Measurements from ENCODE around the gene PPM1H.

The PPM1H gene

GRCh38 chr12:62754706-62755105, 180.2 kb downstream of the PPM1H start:
- no peaks in the 10 kb centered on the region for H3K4me1 ChIP-seq (ENCODE audit: control insufficient read depth, insufficient read depth, low read length, poor library complexity, severe bottlenecking)
- no peaks in the 10 kb centered on the region for H3K9me3 ChIP-seq (ENCODE audit: control insufficient read depth, low read length)
- no peaks in the 10 kb centered on the region for H3K36me3 ChIP-seq (ENCODE audit: control insufficient read depth, insufficient read depth, low read length)

GRCh38 chr12:62751810-62752155, 183.2 kb downstream of the PPM1H start:
- H3K4me3 ChIP-seq (ENCODE audit: insufficient read depth, low read depth, low read length, poor library complexity, severe bottlenecking), result no peak overlapping the region
- no peaks in the 10 kb centered on the region for H3K9me3 ChIP-seq (ENCODE audit: control insufficient read depth, low read length)
- H3K4me1 ChIP-seq (ENCODE audit: control insufficient read depth, insufficient read depth, low read length, poor library complexity, severe bottlenecking), result no peaks in the 10 kb centered on the region
- no peak overlapping the region for H3K27ac ChIP-seq (ENCODE audit: insufficient read depth, low read length, poor library complexity, severe bottlenecking)
- DNase-seq, result no peak
- H3K36me3 ChIP-seq (ENCODE audit: control insufficient read depth, insufficient read depth, low read length), result no peaks in the 10 kb centered on the region
- H3K27me3 ChIP-seq (replicated peaks; ENCODE audit: control insufficient read depth, insufficient read depth, low read length, poor library complexity, severe bottlenecking), result no peaks in the 10 kb centered on the region

More at GRCh38 chr12:62754706-62755105, 180.2 kb downstream of the PPM1H start:
- DNase-seq, result no peak
- H3K4me3 ChIP-seq (ENCODE audit: insufficient read depth, low read depth, low read length, poor library complexity, severe bottlenecking), result no peak overlapping the region
- H3K27me3 ChIP-seq (replicated peaks; ENCODE audit: control insufficient read depth, insufficient read depth, low read length, poor library complexity, severe bottlenecking), result no peaks in the 10 kb centered on the region
- no peak overlapping the region for H3K27ac ChIP-seq (ENCODE audit: insufficient read depth, low read length, poor library complexity, severe bottlenecking)

DNA sequence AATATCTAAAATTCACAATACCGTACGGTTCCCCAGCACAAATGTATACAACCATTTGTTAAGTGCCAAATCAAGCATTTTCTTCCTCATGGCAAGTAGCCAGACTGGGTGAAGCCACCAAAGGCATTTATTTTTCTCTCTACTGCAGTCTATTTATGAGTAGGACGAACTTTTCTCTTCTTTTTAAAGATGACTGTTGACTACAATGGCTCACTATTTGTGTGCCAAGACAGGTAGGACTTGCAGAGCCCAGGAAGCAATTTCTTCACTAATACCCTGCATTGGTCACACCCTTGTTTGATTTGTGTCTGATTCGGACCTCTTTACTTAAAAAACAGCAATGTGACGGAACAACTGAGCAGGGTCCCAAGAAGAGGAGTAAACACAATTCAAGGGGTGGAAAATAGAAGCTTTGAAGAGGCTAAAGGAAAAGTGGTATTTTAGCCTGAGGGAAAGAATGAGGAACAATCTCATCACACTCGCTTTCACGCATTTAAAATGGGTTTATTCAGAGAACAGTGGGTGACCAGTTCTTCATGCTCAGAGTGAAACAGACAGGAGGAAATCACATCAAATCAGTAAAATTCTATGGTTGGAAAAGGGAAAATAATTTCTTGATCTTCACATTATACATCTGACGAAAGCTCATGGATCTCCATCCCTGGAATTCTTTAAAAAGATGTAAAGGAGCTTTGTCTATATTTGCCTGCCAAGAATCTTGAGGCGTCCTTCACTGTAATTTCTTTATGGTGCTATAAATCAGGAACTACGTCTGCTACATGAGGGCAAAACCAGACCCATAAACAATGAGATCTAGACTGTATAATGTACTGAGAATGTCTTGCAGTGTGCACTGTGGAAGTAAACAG, 183.8 kb downstream of the PPM1H start:
- Histone ChIP-seq H3K27me3 (replicated peaks; ENCODE audit: control insufficient read depth, insufficient read depth, low read length, poor library complexity, severe bottlenecking) (no peaks in the 10 kb centered on the region), H3K36me3 (ENCODE audit: control insufficient read depth, insufficient read depth, low read length) (no peaks in the 10 kb centered on the region), H3K27ac (ENCODE audit: insufficient read depth, low read length, poor library complexity, severe bottlenecking) (no peak overlapping the region), H3K9me3 (ENCODE audit: control insufficient read depth, low read length) (no peaks in the 10 kb centered on the region), H3K4me1 (ENCODE audit: control insufficient read depth, insufficient read depth, low read length, poor library complexity, severe bottlenecking) (no peaks in the 10 kb centered on the region), H3K4me3 (ENCODE audit: insufficient read depth, low read depth, low read length, poor library complexity, severe bottlenecking) (no peak overlapping the region)
- DNase-seq, result no peak

DNA sequence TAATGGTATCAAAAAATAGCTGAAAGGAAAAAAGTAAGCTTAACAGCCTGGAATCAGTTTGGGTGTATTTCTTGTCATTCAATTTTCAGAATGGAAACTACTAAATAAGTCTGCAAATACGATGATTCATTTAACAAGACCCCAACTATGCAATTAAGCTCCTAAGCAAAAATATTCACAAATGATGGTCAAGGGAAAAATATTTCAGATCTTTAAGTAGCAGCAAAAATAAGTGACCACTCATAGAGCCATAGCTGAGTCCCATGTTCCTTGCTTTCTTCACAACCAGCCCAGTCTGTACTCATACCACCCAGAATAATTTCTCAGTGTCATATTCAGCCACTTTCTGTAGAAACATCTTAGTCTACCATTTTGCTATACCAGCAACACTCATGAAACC, 185.4 kb downstream of the PPM1H start:
- Histone ChIP-seq H3K27me3 (replicated peaks; ENCODE audit: control insufficient read depth, insufficient read depth, low read length, poor library complexity, severe bottlenecking) (no peaks in the 10 kb centered on the region), H3K27ac (ENCODE audit: insufficient read depth, low read length, poor library complexity, severe bottlenecking) (no peak overlapping the region), H3K9me3 (ENCODE audit: control insufficient read depth, low read length) (no peaks in the 10 kb centered on the region), H3K36me3 (ENCODE audit: control insufficient read depth, insufficient read depth, low read length) (no peaks in the 10 kb centered on the region), H3K4me3 (ENCODE audit: insufficient read depth, low read depth, low read length, poor library complexity, severe bottlenecking) (no peak overlapping the region), H3K4me1 (ENCODE audit: control insufficient read depth, insufficient read depth, low read length, poor library complexity, severe bottlenecking) (no peaks in the 10 kb centered on the region)
- no peak for DNase-seq

DNA sequence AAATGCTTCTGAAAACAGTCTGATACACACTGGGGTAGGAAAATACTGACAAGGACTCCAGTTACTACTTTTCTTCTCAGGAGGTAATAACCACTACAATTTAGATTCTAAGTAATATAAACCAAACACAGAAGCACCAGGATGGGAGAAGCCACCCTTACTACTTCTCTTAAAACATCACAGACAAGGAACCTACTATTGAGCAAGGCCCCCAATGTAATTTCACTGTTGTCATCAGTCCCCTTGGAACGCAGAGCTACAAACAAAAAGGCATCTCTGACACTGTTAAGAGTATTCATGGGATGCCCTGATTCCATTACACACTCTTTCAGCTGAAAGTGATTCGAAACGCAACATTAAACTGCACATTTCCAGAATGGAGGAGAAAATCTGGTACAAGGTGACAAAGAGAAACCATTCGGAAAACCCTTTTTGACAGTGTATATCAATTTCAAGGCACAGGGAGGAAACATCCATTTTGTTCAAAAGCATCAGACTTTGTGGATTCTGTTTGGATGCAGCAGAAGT, 185.9 kb downstream of the PPM1H start:
- DNase-seq, result no peak
- Histone ChIP-seq H3K27me3 (replicated peaks; ENCODE audit: control insufficient read depth, insufficient read depth, low read length, poor library complexity, severe bottlenecking) (no peaks in the 10 kb centered on the region), H3K27ac (ENCODE audit: insufficient read depth, low read length, poor library complexity, severe bottlenecking) (no peak overlapping the region), H3K4me1 (ENCODE audit: control insufficient read depth, insufficient read depth, low read length, poor library complexity, severe bottlenecking) (no peaks in the 10 kb centered on the region), H3K36me3 (ENCODE audit: control insufficient read depth, insufficient read depth, low read length) (no peaks in the 10 kb centered on the region), H3K9me3 (ENCODE audit: control insufficient read depth, low read length) (no peaks in the 10 kb centered on the region), H3K4me3 (ENCODE audit: insufficient read depth, low read depth, low read length, poor library complexity, severe bottlenecking) (no peak overlapping the region)

GRCh38 chr12:62744551-62744950, 190.4 kb downstream of the PPM1H start:
- Histone ChIP-seq H3K27ac (ENCODE audit: insufficient read depth, low read length, poor library complexity, severe bottlenecking) (no peak overlapping the region), H3K9me3 (ENCODE audit: control insufficient read depth, low read length) (no peaks in the 10 kb centered on the region), H3K4me1 (ENCODE audit: control insufficient read depth, insufficient read depth, low read length, poor library complexity, severe bottlenecking) (no peaks in the 10 kb centered on the region), H3K4me3 (ENCODE audit: insufficient read depth, low read depth, low read length, poor library complexity, severe bottlenecking) (no peak overlapping the region), H3K27me3 (replicated peaks; ENCODE audit: control insufficient read depth, insufficient read depth, low read length, poor library complexity, severe bottlenecking) (no peaks in the 10 kb centered on the region), H3K36me3 (ENCODE audit: control insufficient read depth, insufficient read depth, low read length) (no peaks in the 10 kb centered on the region)
- DNase-seq, result no peak

DNA sequence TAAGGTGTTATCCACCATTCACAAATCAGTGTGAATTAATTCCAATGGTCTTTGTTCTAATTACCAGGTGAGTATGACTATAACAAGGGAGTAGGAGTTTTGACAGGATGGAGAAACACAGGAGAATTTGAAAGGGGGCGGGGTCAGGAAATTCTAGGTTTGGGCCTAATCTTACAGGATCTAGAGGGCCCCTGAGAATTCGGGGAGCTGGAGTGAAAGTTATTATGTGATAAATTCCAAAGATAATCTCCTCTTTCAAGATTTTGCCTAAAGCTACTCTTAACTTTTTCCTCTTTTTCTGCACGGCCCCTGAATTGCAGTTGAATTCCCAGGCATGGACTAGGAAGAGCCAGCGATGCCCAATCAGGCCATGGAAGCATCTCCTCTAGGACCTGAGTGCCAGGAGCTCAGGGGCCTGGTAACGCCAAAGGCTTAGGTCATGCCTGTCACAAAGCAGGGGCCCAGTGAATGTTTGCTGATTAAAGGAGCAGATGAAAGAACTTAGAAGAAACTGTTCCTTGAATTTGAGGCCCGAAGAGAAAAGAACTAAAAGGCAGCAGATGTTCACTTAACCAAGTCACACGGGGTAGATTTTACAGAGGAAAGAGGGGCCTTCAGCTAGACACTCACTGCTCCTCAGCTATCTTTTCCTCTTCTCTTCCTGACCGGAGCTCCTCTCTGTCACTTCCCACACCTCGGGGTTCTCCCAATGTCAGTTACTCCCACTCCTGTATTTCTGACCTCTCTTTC, 195.5 kb downstream of the PPM1H start:
- Histone ChIP-seq H3K27me3 (replicated peaks; ENCODE audit: control insufficient read depth, insufficient read depth, low read length, poor library complexity, severe bottlenecking) (no peaks in the 10 kb centered on the region), H3K9me3 (ENCODE audit: control insufficient read depth, low read length) (no peaks in the 10 kb centered on the region), H3K36me3 (ENCODE audit: control insufficient read depth, insufficient read depth, low read length) (no peaks in the 10 kb centered on the region), H3K27ac (ENCODE audit: insufficient read depth, low read length, poor library complexity, severe bottlenecking) (no peak overlapping the region), H3K4me3 (ENCODE audit: insufficient read depth, low read depth, low read length, poor library complexity, severe bottlenecking) (no peak overlapping the region), H3K4me1 (ENCODE audit: control insufficient read depth, insufficient read depth, low read length, poor library complexity, severe bottlenecking) (no peaks in the 10 kb centered on the region)
- DNase-seq, result no peak

- Histone ChIP-seq H3K9me3 (ENCODE audit: control insufficient read depth, low read length) (no peaks in the 10 kb centered on the region), H3K27me3 (replicated peaks; ENCODE audit: control insufficient read depth, insufficient read depth, low read length, poor library complexity, severe bottlenecking) (no peaks in the 10 kb centered on the region), H3K4me1 (ENCODE audit: control insufficient read depth, insufficient read depth, low read length, poor library complexity, severe bottlenecking) (no peaks in the 10 kb centered on the region), H3K36me3 (ENCODE audit: control insufficient read depth, insufficient read depth, low read length) (no peaks in the 10 kb centered on the region), H3K4me3 (ENCODE audit: insufficient read depth, low read depth, low read length, poor library complexity, severe bottlenecking) (no peak overlapping the region), H3K27ac (ENCODE audit: insufficient read depth, low read length, poor library complexity, severe bottlenecking) (no peak overlapping the region)
- DNase-seq, result no peak
These were observed 196.3 kb downstream of the PPM1H start for GRCh38 chr12:62738616-62739015.

- no peaks in the 10 kb centered on the region for H3K4me1 ChIP-seq (ENCODE audit: control insufficient read depth, insufficient read depth, low read length, poor library complexity, severe bottlenecking)
- H3K4me3 ChIP-seq (ENCODE audit: insufficient read depth, low read depth, low read length, poor library complexity, severe bottlenecking), result no peak overlapping the region
- no peak for DNase-seq
- no peaks in the 10 kb centered on the region for H3K27me3 ChIP-seq (replicated peaks; ENCODE audit: control insufficient read depth, insufficient read depth, low read length, poor library complexity, severe bottlenecking)
- no peak overlapping the region for H3K27ac ChIP-seq (ENCODE audit: insufficient read depth, low read length, poor library complexity, severe bottlenecking)
- no peaks in the 10 kb centered on the region for H3K36me3 ChIP-seq (ENCODE audit: control insufficient read depth, insufficient read depth, low read length)
- no peaks in the 10 kb centered on the region for H3K9me3 ChIP-seq (ENCODE audit: control insufficient read depth, low read length)
These were observed 196.8 kb downstream of the PPM1H start for GRCh38 chr12:62738105-62738504.

GRCh38 chr12:62737615-62738014, 197.3 kb downstream of the PPM1H start:
- no peak for DNase-seq
- no peak overlapping the region for H3K27ac ChIP-seq (ENCODE audit: insufficient read depth, low read length, poor library complexity, severe bottlenecking)

More at GRCh38 chr12:62737615-62738014, 197.3 kb downstream of the PPM1H start:
- Histone ChIP-seq H3K36me3 (ENCODE audit: control insufficient read depth, insufficient read depth, low read length) (no peaks in the 10 kb centered on the region), H3K27me3 (replicated peaks; ENCODE audit: control insufficient read depth, insufficient read depth, low read length, poor library complexity, severe bottlenecking) (no peaks in the 10 kb centered on the region), H3K4me1 (ENCODE audit: control insufficient read depth, insufficient read depth, low read length, poor library complexity, severe bottlenecking) (no peaks in the 10 kb centered on the region), H3K4me3 (ENCODE audit: insufficient read depth, low read depth, low read length, poor library complexity, severe bottlenecking) (no peak overlapping the region), H3K9me3 (ENCODE audit: control insufficient read depth, low read length) (no peaks in the 10 kb centered on the region)

Measured in effector memory CD4-positive, alpha-beta T cell (primary cell).